Karpas-422 (cell line): ENCODE measurements around the gene NAIF1. TPM values are rescaled to one million over a fixed set of nuclear protein-coding genes. Genes with fewer than 3 reads are reported as not detected.

Experiments used
- DNase-seq: peaks from one replicate; pipeline ENCODE4 v3.0.0-alpha.2; 2015
- H2AFZ ChIP-seq: fragments of 200-600 bp; sonication (generic); 2 replicates; pipeline ENCODE4 v1.6.1; 2014; ENCODE audit warnings: antibody characterized with exemption, low read length, mixed read lengths
- H3K27ac ChIP-seq: fragments of 200-600 bp; sonication (generic); 2 replicates; pipeline ENCODE4 v1.5.1; 2014; ENCODE audit warnings: mild to moderate bottlenecking, low read length, moderate library complexity
- H3K27me3 ChIP-seq: fragments of 200-600 bp; sonication (generic); 2 replicates; pipeline ENCODE4 v1.6.1; 2014; ENCODE audit warnings: low read length, mixed read lengths
- H3K36me3 ChIP-seq: fragments of 200-600 bp; sonication (generic); 2 replicates; pipeline ENCODE4 v1.6.1; 2014; ENCODE audit warnings: low read length, mixed read lengths; ENCODE audit not compliant: insufficient read depth
- H3K4me1 ChIP-seq: fragments of 200-600 bp; sonication (generic); 2 replicates; pipeline ENCODE4 v1.6.1; 2014; ENCODE audit warnings: mild to moderate bottlenecking, low read length, mixed read lengths
- H3K4me2 ChIP-seq: fragments of 200-600 bp; sonication (generic); 2 replicates; pipeline ENCODE4 v1.6.1; 2014; ENCODE audit warnings: low read length, low read depth, mild to moderate bottlenecking; ENCODE audit not compliant: poor library complexity, severe bottlenecking
- H3K4me3 ChIP-seq: fragments of 200-600 bp; sonication (generic); 2 replicates; pipeline ENCODE4 v1.5.1; 2014; ENCODE audit warnings: mild to moderate bottlenecking, antibody characterized with exemption, low read length, mixed read lengths
- H3K79me2 ChIP-seq: fragments of 200-600 bp; sonication (generic); 2 replicates; pipeline ENCODE4 v1.6.1; 2014; ENCODE audit warnings: mild to moderate bottlenecking, low read length, mixed read lengths
- H3K9ac ChIP-seq: fragments of 200-600 bp; sonication (generic); 2 replicates; pipeline ENCODE4 v1.6.0; 2014; ENCODE audit warnings: low read length
- H3K9me2 ChIP-seq: fragments of 200-600 bp; sonication (generic), shearing (Covaris generic); replicated peaks from 2 replicates; pipeline ENCODE4 v1.6.0; 2014; ENCODE audit warnings: mild to moderate bottlenecking, low read length, moderate library complexity; ENCODE audit not compliant: insufficient read depth
- H3K9me3 ChIP-seq: fragments of 300-700, 200-600 bp; sonication (generic); 2 replicates; pipeline ENCODE4 v1.6.1; 2014; ENCODE audit warnings: low read length, mixed read lengths
- H4K20me1 ChIP-seq: fragments of 200-600 bp; sonication (generic); 2 replicates; pipeline ENCODE4 v1.6.1; 2014; ENCODE audit warnings: mild to moderate bottlenecking, antibody characterized with exemption, low read length, low read depth; ENCODE audit not compliant: insufficient read depth
- total RNA-seq: library from RNA; depleted of rRNA; stranded (reverse); fragments of >200 nt; shearing (Covaris generic); gene quantifications from 2 replicates; pipeline ENCODE4 v1.2.3, GENCODE V29; 2014; ENCODE audit warnings: low replicate concordance

The NAIF1 gene
- total RNA-seq, 1 experiment from 2014 or later, result 7.3 TPM

GRCh38 chr9:128061275-128061960 lies 5.7 kb downstream of the NAIF1 start:
- H4K20me1 ChIP-seq, result no peaks in the 10 kb centered on the region
- no peak overlapping the region for H3K27ac ChIP-seq
- no peak overlapping the region for H2AFZ ChIP-seq
- H3K4me1 ChIP-seq, result peaks cover 11% of the 10 kb centered on the region
- H3K4me2 ChIP-seq, result no peak overlapping the region
- H3K9me3 ChIP-seq, result no peaks in the 10 kb centered on the region
- peaks cover 14% of the 10 kb centered on the region for H3K79me2 ChIP-seq
- H3K4me3 ChIP-seq, result no peak overlapping the region
- DNase-seq, result no peak
- no peaks in the 10 kb centered on the region for H3K27me3 ChIP-seq
- no peak overlapping the region for H3K9ac ChIP-seq
- no peaks in the 10 kb centered on the region for H3K36me3 ChIP-seq
- H3K9me2 ChIP-seq, result no peaks in the 10 kb centered on the region

- Histone ChIP-seq H2AFZ (no peak overlapping the region), H3K4me1 (no peaks in the 10 kb centered on the region), H3K9me3 (no peaks in the 10 kb centered on the region), H3K4me3 (no peak overlapping the region), H3K27ac (no peak overlapping the region), H4K20me1 (no peaks in the 10 kb centered on the region), H3K36me3 (no peaks in the 10 kb centered on the region), H3K9me2 (no peaks in the 10 kb centered on the region), H3K4me2 (no peak overlapping the region), H3K79me2 (no peaks in the 10 kb centered on the region), H3K27me3 (no peaks in the 10 kb centered on the region), H3K9ac (no peak overlapping the region)
- DNase-seq, result no peak
Observed at GRCh38 chr9:128059365-128059983, 7.6 kb downstream of the NAIF1 start.

DNA sequence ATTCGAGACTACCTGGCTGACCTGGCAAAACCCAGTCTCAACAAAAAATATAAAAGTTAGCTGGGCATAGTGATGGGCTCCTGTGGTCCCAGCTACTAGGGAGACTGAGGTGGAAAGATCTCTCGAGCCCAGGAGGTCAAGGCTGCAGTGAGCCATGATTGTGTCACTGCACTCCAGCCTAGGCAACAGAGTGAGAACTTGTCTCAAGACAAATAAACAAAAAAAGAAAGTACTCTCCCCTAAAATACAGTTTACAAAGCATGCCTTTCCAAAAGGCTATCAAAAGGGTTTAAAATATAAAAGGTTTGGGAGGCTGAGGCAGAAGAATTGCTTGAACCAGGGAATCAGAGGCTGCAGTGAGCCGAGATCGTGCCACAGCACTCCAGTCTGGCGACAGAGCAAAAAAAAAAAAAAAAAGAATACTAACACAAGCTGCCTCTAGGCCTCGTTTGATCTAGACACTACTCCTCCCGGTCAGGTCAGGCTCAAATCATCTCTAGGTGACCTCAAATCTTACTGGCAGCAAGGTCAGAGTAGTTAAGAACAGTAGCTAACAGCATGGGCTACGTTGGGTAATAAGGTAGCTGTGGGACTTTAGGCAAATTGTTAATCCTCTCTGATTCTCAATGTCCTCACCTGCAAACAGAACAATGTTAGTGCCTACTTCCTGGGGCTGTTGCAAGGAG lies 9.3 kb downstream of the NAIF1 start:
- H3K4me3 ChIP-seq, result no peak overlapping the region
- no peak overlapping the region for H2AFZ ChIP-seq
- H3K4me2 ChIP-seq, result no peak overlapping the region
- H3K9me3 ChIP-seq, result no peaks in the 10 kb centered on the region
- peak; percentile 46 for DNase-seq
- H3K27me3 ChIP-seq, result no peaks in the 10 kb centered on the region
- H4K20me1 ChIP-seq, result no peaks in the 10 kb centered on the region
- no peak overlapping the region for H3K9ac ChIP-seq
- no peaks in the 10 kb centered on the region for H3K79me2 ChIP-seq
- no peaks in the 10 kb centered on the region for H3K9me2 ChIP-seq
- no peaks in the 10 kb centered on the region for H3K36me3 ChIP-seq
- no peaks in the 10 kb centered on the region for H3K4me1 ChIP-seq
- no peak overlapping the region for H3K27ac ChIP-seq

DNA sequence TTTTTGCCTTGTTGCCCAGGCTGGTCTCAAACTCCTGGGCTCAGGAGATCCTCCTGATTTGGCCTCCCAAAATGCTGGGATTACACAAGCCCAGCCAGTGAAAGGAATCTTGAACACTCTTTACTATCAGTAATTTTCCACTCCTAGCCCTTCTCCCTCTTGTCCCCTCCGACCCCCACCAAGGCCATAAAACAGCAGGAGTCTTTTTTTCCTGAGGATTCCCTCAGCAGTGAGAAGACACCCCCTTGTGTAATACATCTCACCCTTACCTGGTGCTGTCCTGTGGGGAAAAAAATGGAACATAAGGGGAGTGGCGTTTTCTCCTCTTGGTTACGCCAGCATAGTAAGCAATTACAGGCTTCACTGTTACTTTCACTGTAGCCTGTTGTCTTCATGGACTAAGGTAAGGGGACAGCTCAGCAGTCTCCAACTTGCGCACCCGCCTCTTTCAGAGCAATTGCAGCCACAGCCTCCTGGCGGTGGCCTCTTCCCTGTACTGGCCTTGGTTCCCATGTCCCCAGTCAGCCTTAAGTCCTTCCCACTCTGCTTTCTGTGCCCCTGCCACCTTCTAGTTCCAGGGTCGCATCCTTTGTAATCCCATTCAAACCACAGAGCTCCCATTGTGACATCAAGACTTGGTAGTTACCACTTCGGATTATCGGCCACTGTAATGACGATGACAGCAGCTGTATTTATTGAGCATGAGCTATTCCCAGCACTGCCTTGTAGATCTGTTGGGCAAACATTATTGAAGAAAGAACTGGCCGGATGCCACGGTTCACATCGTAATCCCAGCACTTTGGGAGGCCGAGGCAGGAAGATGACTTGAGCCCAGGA lies 10.0 kb downstream of the NAIF1 start:
- H3K9me2 ChIP-seq, result no peaks in the 10 kb centered on the region
- no peak overlapping the region for H3K9ac ChIP-seq
- H3K27ac ChIP-seq, result no peak overlapping the region
- no peaks in the 10 kb centered on the region for H3K27me3 ChIP-seq
- H3K9me3 ChIP-seq, result no peaks in the 10 kb centered on the region
- no peaks in the 10 kb centered on the region for H3K36me3 ChIP-seq
- DNase-seq, result no peak
- no peaks in the 10 kb centered on the region for H4K20me1 ChIP-seq
- H3K4me3 ChIP-seq, result no peak overlapping the region
- H3K4me2 ChIP-seq, result no peak overlapping the region
- no peaks in the 10 kb centered on the region for H3K4me1 ChIP-seq
- no peak overlapping the region for H2AFZ ChIP-seq
- no peaks in the 10 kb centered on the region for H3K79me2 ChIP-seq

GRCh38 chr9:128056086-128056485 lies 11.0 kb downstream of the NAIF1 start:
- no peaks in the 10 kb centered on the region for H4K20me1 ChIP-seq
- no peaks in the 10 kb centered on the region for H3K4me1 ChIP-seq
- H3K9ac ChIP-seq, result no peak overlapping the region
- no peak overlapping the region for H3K4me3 ChIP-seq
- no peak overlapping the region for H2AFZ ChIP-seq
- H3K36me3 ChIP-seq, result no peaks in the 10 kb centered on the region
- no peak overlapping the region for H3K4me2 ChIP-seq
- no peaks in the 10 kb centered on the region for H3K9me2 ChIP-seq
- no peak overlapping the region for H3K27ac ChIP-seq
- no peaks in the 10 kb centered on the region for H3K9me3 ChIP-seq
- H3K27me3 ChIP-seq, result no peaks in the 10 kb centered on the region
- H3K79me2 ChIP-seq, result no peaks in the 10 kb centered on the region
- DNase-seq, result no peak

GRCh38 chr9:128055344-128056040 lies 11.6 kb downstream of the NAIF1 start:
- Histone ChIP-seq H2AFZ (no peak overlapping the region), H4K20me1 (no peaks in the 10 kb centered on the region), H3K27me3 (no peaks in the 10 kb centered on the region), H3K4me3 (no peak overlapping the region), H3K36me3 (no peaks in the 10 kb centered on the region), H3K9me3 (no peaks in the 10 kb centered on the region), H3K9ac (no peak overlapping the region), H3K9me2 (no peaks in the 10 kb centered on the region), H3K4me2 (no peak overlapping the region), H3K27ac (no peak overlapping the region), H3K4me1 (no peaks in the 10 kb centered on the region), H3K79me2 (no peaks in the 10 kb centered on the region)
- DNase-seq, result no peak

- no peak for DNase-seq
- no peaks in the 10 kb centered on the region for H4K20me1 ChIP-seq
- H3K27ac ChIP-seq, result no peak overlapping the region
- no peak overlapping the region for H3K9ac ChIP-seq
- no peaks in the 10 kb centered on the region for H3K79me2 ChIP-seq
- no peaks in the 10 kb centered on the region for H3K9me3 ChIP-seq
- no peak overlapping the region for H3K4me2 ChIP-seq
- H3K9me2 ChIP-seq, result no peaks in the 10 kb centered on the region
- H3K27me3 ChIP-seq, result no peaks in the 10 kb centered on the region
- no peaks in the 10 kb centered on the region for H3K36me3 ChIP-seq
- H2AFZ ChIP-seq, result no peak overlapping the region
- H3K4me3 ChIP-seq, result no peak overlapping the region
- H3K4me1 ChIP-seq, result no peaks in the 10 kb centered on the region
Observed at GRCh38 chr9:128054087-128054486, 13.0 kb downstream of the NAIF1 start.
